ENCODE data around the gene USP9X.
"Not testable (repeated sequence)": the region's sequence is repeated elsewhere in the genome, so short reads cannot be mapped to it uniquely, and the experiment has no call there.

The USP9X gene

DNA sequence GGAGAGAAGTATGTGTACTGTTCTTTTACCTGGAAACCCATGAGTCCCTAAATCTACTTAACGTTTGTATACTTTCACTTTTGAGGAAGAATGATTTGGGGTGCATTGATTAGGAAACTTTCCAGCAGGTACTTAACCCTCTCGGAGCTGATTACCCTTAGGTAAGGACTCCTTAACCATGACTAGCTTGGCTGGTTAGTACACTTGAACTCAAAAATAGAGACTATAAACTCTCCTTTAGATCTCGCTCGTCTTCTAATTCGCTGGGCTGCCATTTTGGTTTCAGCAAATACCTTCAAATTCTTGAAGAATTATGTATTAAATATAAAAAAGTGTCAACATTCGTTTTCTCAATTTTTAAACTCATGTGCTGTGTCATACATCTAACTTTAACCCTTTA lies 2.0 kb downstream of the USP9X start:
- DNase-seq, result no peak

DNA sequence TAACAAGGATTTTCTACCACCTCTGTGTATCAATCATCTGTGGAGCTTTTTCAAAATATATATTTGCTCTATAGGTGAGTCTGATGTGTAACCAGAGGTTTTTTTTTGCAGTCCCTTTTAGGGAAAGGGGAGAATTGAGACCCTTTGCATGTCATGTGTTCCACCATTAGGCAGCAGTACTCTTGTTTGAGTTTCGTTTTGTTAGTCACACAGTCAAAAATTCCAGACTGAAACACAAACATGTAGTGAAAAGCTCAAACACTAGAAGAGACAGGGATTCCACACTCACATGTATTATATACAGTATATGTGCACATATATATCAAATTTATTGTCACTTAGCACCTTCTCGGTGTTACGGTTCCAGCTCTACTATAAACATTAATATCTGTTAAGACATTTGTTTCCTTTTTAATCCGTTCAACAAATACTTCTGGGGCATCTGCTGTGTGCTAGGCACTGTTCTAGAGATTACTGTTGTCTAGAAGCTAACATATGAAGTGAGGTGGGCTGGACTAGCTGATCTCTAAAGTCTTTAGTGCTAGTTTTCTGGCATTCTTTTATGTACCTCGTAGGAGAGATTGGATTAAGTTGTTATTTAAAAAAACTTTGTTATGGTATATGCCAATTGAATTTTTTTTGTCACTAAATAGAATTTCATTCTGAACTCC lies 5.5 kb downstream of the USP9X start:
- no peak for DNase-seq

DNA sequence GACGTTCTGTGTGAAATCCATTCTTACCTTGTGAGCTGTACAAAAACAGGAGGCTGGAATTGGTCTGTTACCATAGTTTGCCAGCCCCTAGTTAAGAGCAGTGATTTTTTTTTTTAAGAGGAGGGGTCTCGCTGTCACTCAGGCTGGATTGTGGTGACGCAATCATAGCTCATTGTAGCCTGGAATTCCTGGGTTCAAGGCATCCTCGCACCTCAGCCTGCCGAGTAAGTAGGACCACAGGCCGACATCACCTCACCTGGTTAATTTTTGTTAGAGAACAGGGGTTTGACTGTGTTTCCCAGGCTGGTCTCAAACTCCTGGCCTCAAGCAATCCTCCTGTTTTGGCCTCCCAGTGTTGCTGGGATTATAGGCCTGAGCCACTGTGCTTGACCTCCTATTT lies 7.5 kb downstream of the USP9X start:
- DNase-seq, result no peak

DNA sequence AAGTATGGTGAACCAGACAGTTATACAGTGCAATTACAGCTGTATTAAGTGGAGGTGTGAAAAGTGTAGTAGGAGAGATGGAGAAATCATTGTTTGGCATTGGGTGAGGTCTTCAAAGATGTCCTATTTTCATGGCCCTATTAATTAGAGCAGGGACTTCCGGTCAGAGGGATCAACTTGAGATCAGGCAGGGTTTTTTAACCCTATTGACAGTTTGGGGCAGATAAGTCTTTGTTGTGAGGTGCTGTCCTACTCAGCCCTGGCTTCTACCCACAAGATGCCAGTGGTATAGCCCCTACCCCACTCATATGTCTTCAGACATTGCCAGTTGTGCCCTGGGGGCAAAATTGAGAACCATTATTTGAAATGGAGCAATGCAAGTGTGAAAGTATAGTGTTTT lies 9.9 kb downstream of the USP9X start:
- no peak for DNase-seq

DNA sequence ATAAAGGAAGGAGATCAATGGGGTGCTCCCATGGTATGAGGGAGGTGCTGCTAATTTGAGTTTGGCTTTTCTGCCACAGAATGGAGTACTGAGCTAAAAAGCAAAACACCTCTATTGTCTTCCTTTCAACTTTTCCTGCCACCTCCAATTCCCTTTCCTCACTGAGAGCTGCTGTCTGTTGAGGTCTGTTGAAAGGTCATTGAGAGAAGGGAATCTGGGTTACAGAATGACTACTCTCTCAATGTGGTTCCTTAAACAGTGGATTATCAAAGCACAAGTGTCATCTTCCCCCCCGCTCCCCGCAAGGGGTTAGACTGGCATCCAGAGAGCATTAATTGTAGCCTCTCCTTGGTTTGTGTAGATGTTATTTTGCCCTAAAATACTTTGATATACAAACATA lies 10.7 kb downstream of the USP9X start:
- no peak for DNase-seq

DNA sequence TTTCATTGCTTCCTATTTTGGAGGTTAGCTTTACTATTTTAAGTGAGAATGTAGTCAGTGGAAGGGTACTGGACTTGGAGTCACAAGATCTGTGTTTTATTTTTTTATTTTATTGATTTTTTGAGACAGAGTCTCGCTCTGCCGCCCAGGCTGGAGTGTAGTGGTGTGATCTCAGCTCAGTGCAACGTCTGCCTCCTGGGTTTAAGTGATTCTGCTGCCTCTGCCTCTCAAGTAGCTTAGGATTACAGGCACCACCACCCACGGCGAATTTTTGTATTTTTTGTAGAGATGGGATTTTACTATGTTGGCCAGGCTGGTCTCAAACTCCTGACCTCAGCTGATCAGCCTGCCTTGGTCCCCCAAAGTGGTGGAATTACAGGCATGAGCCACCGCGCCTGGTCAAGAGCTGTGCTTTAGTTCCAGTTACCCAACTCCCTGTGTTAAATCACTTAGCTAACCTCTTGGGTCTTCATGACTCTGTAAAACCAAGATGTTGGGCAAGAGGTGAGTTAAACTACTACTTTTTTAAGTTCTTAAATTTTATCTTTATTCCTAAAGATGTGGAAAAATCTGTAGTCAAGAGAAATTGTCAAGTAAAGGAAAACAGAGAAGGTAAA lies 11.2 kb downstream of the USP9X start:
- DNase-seq, result no peak

DNA sequence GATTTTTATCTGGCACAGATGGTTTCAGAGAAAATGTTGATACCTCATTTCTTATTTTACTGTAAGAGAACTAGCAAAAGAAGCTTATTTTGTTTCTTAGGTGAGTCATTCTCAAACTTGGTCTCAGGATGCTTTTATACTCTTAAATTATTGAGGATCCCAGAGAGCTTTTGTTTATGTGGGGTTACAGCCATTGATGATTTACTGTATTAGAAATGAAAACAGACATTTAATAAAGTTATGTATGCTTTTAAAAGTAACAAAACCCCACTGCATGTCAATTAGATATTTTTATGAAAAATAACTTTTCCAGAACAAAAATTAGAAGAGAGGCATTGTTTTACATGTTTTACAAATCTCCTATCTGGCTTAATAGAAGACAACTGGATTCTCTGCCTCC lies 12.1 kb downstream of the USP9X start:
- no peak for DNase-seq

DNA sequence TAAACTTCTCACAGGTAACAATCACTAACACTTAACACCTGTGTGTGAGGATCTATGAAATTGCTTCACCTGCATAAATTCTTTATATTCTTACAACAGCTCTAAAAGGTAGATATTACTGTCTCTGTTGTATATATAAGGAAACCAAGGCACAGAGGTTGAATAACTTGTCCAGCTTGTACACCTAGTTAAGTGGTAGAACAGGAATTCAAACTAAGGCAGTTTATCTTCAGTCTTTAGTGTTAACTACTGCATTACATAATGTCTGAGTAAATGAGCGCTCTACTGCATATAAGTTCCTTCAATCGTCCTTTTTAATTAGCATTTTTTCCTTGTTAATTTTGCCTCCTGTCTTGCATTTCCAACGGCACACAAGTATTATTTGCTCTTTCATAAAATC lies 15.0 kb downstream of the USP9X start:
- no peak for DNase-seq

DNA sequence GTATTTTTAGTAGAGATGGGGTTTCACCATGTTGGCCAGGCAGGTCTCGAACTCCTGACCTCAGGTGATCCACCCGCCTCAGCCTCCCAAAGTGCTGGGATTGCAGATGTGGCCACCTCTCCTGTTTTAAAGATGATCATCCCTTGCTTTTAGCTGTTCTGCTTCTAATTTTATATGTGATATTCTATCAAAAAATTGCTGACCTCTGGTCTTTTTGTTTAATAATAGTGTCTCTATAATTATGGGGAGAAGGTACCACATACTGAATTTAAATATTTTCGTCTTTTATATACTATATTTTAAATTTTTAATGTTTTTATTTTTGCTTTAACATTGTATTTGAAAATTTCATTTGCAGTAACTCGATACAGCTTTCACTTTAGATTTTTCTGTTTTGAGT lies 15.6 kb downstream of the USP9X start:
- no peak for DNase-seq

DNA sequence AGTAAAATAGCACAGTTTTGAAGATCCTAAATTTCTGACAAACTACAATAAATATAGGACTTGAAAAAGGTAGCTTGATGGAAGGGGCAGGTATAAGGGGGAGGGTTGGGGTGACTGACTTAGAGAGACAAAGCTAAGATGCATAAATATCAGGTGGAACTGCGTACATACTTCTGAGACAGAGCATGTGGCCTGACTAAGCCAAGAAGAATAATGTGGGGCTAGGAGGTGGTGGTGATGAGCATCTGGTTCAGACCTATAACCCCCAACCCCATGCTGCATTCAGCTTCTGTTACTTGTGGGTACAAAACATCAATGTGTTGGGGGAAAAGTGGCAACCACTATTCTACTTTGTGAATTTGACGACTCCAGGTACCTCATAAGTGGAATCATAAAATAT lies 19.8 kb downstream of the USP9X start:
- DNase-seq, result no peak

DNA sequence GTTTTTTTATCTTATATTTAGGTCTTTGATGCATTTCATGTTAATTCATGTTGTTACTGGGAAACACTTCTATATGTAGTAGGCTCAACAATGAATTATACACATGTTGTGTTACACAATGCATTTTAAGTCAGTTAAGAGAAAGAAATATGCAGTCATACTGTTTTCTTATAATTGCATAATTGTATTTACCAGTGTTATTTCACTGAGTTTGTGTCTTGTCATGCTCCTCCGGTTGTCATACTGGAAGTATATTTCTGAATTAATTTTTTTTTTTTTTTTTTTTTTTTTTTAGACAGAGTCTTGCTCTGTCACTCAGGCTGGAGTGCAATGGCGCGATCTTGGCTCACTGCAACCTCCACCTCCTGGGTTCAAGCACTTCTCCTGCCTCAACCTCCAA lies 21.0 kb downstream of the USP9X start:
- DNase-seq, result not testable (repeated sequence)

DNA sequence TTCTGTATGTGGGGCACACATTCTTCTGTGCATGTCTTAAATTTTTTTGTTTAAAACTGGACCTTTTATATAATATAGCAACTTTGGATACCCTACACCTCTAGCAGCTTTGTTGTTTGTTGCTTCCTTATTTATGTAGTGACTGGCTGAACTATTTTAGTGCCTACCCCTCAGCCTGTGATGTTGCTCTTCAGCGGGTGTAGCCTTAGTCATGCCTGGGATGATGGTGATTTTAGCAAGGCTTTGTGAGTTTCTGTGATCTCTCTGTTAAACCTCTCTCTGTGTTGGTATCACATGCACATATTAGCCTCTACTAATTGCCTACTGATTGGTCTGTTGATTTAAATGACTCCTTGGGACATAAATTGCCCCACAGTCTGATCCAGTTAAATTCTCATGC lies 22.8 kb downstream of the USP9X start:
- no peak for DNase-seq

DNA sequence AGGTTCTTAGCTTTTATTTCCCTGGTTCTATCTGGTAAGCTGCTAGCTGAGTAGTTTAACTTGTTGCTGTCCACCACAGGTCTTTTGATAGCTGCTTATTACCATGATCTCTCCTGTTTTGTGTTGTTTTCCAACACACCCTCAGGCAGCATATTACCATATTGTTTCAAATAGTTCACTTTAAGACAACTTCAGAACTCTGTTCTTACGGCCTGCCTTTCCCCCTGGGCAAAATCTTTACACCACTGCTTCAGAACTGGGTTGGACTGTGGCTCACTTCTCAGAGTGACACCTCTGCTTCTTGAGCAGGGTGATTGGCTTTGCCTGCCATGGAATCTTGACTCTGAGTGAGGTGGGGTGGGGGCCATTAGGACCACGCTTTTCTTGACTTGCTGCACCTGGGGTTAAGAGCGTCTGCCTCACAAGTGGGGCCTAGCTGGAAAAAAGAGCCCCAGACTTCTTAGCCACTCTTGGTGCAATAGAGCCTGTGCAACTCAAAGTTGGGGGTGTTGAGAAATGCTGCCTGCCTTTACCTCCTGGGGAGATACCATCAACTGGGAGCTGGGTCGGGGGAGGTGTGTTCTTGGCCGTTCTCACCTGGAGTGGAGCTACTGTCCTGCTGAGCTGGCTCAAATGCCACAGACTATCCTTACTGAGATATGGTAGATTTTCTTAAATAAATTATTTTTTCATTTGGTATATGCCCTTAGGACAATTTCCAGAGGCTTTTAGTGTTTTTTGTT lies 23.4 kb downstream of the USP9X start:
- no peak for DNase-seq

DNA sequence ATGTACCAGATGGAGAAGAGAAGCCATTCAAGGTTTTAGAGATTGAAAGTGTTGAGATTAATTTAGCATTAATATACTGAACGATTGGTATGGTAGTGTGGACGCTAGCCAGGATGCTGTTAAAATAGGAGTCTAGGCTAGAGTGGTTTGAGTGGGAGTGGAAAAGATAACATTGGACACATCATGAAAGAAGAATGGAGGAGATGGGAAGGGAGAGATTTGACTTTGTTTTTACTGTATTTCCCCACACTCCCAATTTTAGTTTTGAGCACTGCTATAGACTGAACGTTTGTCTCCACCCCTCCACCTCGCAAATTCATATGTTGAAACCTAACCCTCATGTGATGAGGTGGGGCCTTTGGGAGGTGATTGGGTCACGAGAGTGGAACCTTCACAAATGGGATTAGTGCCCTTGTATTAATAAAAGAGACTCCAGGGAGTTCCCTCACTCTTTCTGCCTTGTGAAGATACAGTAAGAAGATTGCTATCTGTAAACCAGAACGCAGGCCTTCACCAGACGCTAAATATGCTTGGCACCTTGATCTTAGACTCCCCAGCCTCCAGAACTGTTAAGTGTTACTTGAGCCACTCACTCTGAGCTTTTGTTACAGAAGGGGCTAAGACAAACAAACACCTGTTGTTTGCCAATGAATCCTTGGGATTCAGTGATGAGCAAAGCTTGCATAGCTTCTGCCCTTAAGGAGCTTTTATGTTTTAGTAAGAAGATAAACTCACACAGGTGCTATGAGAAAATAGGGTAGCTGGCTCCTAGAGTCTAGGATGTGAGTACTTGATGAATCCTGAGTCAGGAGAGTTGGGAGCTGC lies 25.8 kb downstream of the USP9X start:
- DNase-seq, result no peak

DNA sequence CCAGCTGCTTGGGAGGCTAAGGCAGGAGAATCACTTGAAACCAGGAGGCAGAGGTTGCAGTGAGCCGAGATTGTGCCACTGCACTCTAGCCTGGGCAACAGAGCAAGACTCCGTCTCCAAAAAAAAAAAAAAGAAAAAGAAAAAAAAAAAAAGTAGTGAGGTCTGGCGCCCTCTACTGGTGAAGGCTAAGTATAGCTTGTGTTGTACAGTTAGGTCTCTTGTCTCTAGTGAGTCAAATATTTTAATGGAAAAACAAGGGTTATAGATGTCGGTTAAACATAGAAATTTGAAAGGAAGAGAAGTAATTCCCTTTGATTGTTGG lies 29.8 kb downstream of the USP9X start:
- DNase-seq, result not testable (repeated sequence)

DNA sequence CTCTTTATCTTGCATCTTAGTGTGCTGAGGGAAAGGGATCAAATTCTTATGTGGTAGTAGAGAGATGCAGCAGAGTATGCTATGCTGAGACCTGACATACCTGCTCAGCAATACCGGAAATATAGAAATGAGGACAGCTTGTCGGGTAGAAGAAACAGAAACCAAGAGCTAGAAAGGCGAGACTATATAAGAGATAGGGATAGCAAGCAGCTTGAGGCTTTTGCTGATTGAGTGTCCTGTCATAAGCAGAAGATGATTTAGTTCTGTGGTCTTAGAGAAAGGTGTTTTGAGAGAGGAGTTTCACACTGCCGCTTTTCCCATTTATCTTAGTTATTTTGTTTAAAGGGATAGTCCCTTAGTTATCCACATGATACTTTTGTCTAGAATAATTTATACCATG lies 31.7 kb downstream of the USP9X start:
- DNase-seq, result no peak

DNA sequence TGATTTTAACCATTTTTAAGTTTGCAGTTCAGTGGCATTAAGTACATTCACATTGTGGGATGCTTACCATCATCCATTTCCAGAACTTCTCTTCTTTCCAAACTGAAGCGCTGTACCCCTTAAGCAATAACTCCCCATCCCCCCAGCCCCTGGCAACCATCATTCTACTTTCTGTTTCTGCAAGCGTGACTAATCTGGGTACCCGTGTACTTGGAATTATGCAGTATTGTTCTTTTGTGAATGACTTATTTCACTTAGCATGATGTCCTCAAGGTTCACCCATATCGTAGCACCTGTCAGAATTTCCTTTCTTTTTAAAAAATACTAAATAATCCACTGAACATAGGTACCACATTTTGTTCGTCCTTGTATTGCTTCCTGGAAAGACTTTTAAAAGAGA lies 32.9 kb downstream of the USP9X start:
- DNase-seq, result no peak

DNA sequence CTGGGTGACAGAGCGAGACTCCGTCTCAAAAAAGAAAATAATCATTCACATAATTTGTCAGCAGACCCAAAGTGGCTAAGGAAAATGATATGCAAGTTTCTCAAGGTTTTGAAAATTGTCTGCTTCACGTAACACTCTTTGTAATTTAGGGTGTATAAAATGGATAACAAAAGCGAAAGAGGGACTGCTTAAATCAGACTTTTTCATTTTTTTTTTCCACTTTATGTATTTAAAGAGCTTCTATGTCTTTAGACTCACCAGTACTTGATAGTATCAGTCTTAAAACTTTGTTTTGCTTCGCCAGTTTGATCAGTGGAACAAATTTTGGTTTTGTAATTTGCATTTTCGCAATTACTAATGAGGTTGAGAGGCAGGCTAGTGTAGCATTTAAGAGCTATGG lies 34.6 kb downstream of the USP9X start:
- no peak for DNase-seq

DNA sequence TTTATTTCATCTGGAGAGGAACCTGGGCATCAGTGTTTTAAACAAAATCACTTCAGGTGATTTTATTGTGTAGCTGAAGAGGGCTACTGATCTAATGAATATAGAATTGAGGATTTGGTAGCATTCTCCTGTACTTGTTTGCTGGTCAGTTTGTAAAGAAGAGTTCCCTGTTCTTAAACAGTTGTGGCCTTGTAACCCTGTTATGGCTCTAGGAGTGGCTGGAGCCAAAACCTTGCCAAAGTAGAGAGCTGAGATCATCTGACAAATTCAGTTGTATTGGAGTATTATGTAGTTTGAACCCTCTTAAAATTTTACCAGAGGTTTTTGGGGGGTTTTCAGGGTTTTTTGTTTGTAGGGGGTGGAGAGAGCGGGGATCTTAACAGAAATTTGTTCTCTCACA lies 36.5 kb downstream of the USP9X start:
- DNase-seq, result no peak

DNA sequence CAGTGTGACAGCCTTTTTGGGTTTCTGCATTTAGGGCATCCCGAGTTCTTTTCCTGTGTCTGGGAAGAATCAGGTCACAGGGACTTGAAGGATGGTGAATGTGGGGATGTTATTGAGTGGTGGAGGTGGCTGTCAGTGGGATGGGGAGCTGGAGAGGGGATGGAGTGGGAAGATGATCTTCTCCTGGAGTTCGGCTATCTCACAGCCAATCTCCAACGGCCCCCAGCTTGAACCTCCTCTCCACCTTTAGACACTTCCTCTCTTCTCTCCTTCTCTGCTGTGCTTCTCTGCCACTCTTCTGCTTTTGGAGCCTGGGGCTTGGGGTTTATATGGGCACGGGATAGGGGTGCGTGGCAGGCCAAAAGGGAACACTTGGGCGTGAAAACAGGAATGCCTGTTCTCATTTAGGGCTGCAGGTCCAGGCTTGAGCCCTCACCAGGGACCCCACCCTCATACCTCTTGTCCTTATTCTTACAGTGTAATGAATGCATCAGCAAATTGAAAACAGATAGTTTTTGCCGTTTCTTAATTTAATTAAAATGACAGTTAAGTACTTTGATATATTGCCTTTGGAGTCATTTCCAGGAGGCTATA lies 37.5 kb downstream of the USP9X start:
- DNase-seq, result no peak

DNA sequence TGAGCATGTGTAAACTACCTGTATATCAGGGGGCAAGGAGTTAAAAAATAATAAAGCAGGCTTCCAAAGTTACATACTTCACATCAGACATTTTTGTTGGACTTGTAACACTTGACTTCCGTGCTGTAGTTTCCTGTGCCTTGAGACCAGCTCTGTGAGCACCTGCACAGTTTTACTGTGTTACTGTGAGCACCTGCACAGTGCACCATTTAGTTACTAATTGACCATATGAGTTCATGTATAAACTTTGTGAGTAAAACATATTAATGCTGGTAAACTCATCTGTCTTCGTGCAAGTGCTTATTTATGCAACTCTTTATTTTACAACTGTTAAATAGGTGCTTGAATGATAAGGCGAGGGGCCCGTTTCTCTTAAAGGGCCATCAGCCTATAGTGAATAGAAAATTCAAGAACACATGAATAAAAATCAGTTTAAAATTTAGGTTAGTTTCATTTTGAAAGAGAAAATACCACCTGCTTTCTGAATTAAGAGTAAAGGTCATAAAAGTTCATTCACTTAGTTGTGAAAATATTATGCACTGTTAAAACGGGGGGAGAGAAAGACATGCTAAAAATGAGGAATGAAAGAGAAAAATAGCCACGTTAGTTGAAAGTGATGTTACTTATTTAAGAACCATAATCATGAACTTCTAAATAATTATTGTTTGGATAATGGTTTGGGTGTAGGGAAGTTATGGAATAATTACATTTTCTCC lies 42.4 kb downstream of the USP9X start:
- no peak for DNase-seq

DNA sequence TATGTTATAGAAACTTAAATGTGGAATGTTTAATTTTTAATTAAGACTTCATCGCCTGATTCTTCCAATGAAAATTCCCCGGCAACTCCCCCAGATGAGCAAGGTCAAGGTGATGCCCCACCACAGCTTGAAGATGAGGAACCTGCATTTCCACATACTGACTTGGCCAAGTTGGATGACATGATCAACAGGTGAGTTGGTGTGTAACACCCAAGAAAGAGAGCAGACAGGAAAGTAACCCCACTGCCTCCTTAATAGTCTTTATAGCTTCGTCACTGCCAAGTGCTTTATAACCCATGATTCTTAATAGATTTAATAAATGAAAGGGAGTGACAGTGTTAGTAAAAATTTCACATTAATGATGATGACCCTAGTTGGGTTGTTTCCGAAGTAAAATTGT lies 43.7 kb downstream of the USP9X start:
- DNase-seq, result no peak

DNA sequence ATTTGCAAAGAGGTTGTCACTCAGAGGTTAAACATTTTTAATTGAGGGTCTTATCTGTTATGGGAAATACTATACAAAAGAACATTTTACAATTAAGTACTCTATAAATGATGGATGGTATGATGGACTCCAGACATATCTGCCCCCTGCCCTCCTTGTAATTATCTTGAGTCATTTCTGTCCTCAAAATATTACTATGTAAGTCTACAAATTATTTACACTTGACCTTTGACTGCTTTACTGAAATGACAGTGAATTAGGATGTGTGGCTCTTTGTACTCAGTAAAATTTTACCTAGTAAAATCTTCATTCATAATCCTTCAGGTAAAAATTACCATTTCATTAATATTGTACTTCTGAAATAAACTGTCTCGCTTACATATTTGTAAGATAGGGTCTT lies 46.5 kb downstream of the USP9X start:
- no peak for DNase-seq
